ENCODE results near the gene TNFSF9.

DNA sequence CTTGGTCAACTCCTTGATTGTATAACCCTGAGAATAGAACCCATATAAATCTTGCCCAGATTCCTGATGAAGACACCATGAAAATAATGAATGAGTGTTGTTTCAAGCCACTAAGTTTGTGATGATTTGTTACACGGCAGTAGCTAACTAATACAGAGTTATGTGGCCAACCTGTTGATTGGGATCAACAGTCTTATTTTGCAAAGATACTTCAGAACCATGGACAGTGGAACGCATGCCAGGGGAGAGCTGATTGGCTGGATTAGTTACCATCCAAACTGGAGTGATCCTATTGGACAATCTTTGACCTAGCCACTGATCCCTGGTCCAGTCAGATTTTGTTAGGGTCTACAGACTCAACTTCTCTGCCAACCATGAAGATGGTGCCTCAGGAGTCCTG lies 33.6 kb downstream of the TNFSF9 start:
- TF ChIP-seq, protein P1, sequence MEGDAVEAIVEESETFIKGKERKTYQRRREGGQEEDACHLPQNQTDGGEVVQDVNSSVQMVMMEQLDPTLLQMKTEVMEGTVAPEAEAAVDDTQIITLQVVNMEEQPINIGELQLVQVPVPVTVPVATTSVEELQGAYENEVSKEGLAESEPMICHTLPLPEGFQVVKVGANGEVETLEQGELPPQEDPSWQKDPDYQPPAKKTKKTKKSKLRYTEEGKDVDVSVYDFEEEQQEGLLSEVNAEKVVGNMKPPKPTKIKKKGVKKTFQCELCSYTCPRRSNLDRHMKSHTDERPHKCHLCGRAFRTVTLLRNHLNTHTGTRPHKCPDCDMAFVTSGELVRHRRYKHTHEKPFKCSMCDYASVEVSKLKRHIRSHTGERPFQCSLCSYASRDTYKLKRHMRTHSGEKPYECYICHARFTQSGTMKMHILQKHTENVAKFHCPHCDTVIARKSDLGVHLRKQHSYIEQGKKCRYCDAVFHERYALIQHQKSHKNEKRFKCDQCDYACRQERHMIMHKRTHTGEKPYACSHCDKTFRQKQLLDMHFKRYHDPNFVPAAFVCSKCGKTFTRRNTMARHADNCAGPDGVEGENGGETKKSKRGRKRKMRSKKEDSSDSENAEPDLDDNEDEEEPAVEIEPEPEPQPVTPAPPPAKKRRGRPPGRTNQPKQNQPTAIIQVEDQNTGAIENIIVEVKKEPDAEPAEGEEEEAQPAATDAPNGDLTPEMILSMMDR (IDR thresholded peaks at IDR 0.05) = no peak
- no peak for TF ChIP-seq EZH2 (IDR thresholded peaks at IDR 0.05; ENCODE audit: borderline replicate concordance, insufficient read depth, low read depth, low read length, poor library complexity, severe bottlenecking)
